Suprapubic skin (tissue), 3 donors: ENCODE results near the gene TNFAIP8L2.

Source experiments
- EP300 ChIP-seq: sonication (generic); formaldehyde crosslinking; IDR thresholded peaks from one replicate; pipeline ENCODE4 v1.6.1; 2017; ENCODE audit warnings: antibody characterized with exemption
- TF ChIP-seq, protein P1 (sequence below), 2 donors: fragments of 200-600 bp in 1 of 2; fragments of 450-650 bp in 1 of 2; sonication (generic) in 1 of 2; IDR thresholded peaks; one replicate each; pipeline ENCODE4 v1.5.1; 2016 to 2019; ENCODE audit warnings: antibody characterized with exemption in 2 of 2, mild to moderate bottlenecking in 1 of 2, moderate library complexity in 1 of 2

GRCh38 chr1:151135433-151136385 is 20.7 kb upstream of the TNFAIP8L2 start:
- no peak for TF ChIP-seq EP300
- TF ChIP-seq, protein P1, sequence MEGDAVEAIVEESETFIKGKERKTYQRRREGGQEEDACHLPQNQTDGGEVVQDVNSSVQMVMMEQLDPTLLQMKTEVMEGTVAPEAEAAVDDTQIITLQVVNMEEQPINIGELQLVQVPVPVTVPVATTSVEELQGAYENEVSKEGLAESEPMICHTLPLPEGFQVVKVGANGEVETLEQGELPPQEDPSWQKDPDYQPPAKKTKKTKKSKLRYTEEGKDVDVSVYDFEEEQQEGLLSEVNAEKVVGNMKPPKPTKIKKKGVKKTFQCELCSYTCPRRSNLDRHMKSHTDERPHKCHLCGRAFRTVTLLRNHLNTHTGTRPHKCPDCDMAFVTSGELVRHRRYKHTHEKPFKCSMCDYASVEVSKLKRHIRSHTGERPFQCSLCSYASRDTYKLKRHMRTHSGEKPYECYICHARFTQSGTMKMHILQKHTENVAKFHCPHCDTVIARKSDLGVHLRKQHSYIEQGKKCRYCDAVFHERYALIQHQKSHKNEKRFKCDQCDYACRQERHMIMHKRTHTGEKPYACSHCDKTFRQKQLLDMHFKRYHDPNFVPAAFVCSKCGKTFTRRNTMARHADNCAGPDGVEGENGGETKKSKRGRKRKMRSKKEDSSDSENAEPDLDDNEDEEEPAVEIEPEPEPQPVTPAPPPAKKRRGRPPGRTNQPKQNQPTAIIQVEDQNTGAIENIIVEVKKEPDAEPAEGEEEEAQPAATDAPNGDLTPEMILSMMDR (IDR thresholded peaks at IDR 0.05): no peak
